WERI-Rb-1 (cell line): ENCODE data around the gene GRIK3.

ENCODE experiments used
- DNase-seq: peaks from one replicate; pipeline ENCODE4 v3.0.0-alpha.2; 2020
- H3K27ac ChIP-seq: fragments of 250-450 bp; sonication (Bioruptor Pico); 2 replicates; pipeline ENCODE4 v1.5.1; 2020; ENCODE audit warnings: mild to moderate bottlenecking, moderate library complexity
- H3K27me3 ChIP-seq: fragments of 250-450 bp; sonication (Bioruptor Pico); 2 replicates; pipeline ENCODE4 v1.5.1; 2021; ENCODE audit warnings: mild to moderate bottlenecking, low read depth, moderate library complexity; ENCODE audit not compliant: insufficient read depth, severe bottlenecking
- H3K36me3 ChIP-seq: fragments of 250-450 bp; sonication (Bioruptor Pico); 2 replicates; pipeline ENCODE4 v1.5.1; 2020; ENCODE audit warnings: mild to moderate bottlenecking, moderate library complexity
- H3K4me3 ChIP-seq: 2 replicates; pipeline ENCODE4 v1.5.1; 2011; ENCODE audit warnings: low read depth, mild to moderate bottlenecking, control low read depth, low read length
- H3K9me3 ChIP-seq: fragments of 250-450 bp; sonication (Bioruptor Pico); 2 replicates; pipeline ENCODE4 v1.5.1; 2021; ENCODE audit warnings: mild to moderate bottlenecking, moderate library complexity; ENCODE audit not compliant: severe bottlenecking
- CTCF ChIP-seq: IDR thresholded peaks from 2 replicates; pipeline ENCODE4 v1.5.1; 2011; ENCODE audit warnings: low read depth, mild to moderate bottlenecking, control low read depth, inconsistent platforms, low read length

The GRIK3 gene

GRCh38 chr1:37037690-37038089, 3.4 kb upstream of the GRIK3 start:
- DNase-seq: no peak
- Histone ChIP-seq H3K27me3 (no peaks in the 10 kb centered on the region), H3K27ac (no peak overlapping the region)

GRCh38 chr1:37036667-37037053, 2.3 kb upstream of the GRIK3 start:
- no peak overlapping the region for H3K4me3 ChIP-seq
- no peak for DNase-seq
- H3K27me3 ChIP-seq: no peaks in the 10 kb centered on the region
- H3K27ac ChIP-seq: no peak overlapping the region
- no peaks in the 10 kb centered on the region for H3K9me3 ChIP-seq
- no peak for TF ChIP-seq CTCF
- H3K36me3 ChIP-seq: peaks cover under 1% of the 10 kb centered on the region; the same call in 1 of the 2 replicates

More at GRCh38 chr1:37037690-37038089, 3.4 kb upstream of the GRIK3 start:
- TF ChIP-seq CTCF: no peak
- Histone ChIP-seq H3K4me3 (no peak overlapping the region), H3K36me3 (no peaks in the 10 kb centered on the region), H3K9me3 (no peaks in the 10 kb centered on the region)

GRCh38 chr1:37035796-37036666, 1.7 kb upstream of the GRIK3 start:
- Histone ChIP-seq H3K27ac (peak overlapping the region; percentile 87), H3K36me3 (peaks cover 7% of the 10 kb centered on the region), H3K27me3 (no peaks in the 10 kb centered on the region), H3K9me3 (no peaks in the 10 kb centered on the region), H3K4me3 (peak overlapping the region; percentile 56)
- TF ChIP-seq CTCF: peak; percentile 64
- peak; percentile 88 for DNase-seq

- TF ChIP-seq CTCF: no peak
- Histone ChIP-seq H3K9me3 (no peaks in the 10 kb centered on the region), H3K27ac (peak overlapping the region; percentile 87), H3K27me3 (no peaks in the 10 kb centered on the region), H3K36me3 (peaks cover 7% of the 10 kb centered on the region), H3K4me3 (peak overlapping the region; percentile 56)
- DNase-seq: peak; percentile 54
These were observed 838 bp upstream of the GRIK3 start for GRCh38 chr1:37035014-37035691.

GRCh38 chr1:37033355-37034101, 787 bp downstream of the GRIK3 start:
- Histone ChIP-seq H3K27ac (peak overlapping the region; percentile 86), H3K4me3 (peak overlapping the region; percentile 92), H3K9me3 (no peaks in the 10 kb centered on the region), H3K36me3 (peaks cover 16% of the 10 kb centered on the region), H3K27me3 (no peaks in the 10 kb centered on the region)
- TF ChIP-seq CTCF: no peak
- DNase-seq: no peak
